Peyer's patch (tissue), 4 donors: ENCODE data around the gene ETS2. TPM values are rescaled to one million over a fixed set of nuclear protein-coding genes. Genes with fewer than 3 reads are reported as not detected.

Experiments used
- DNase-seq, 3 donors: peaks; one replicate each; pipeline ENCODE4 v3.0.0-alpha.2; 2017 to 2019
- H3K27ac ChIP-seq, 4 donors: fragments of 200-600 bp; sonication (generic); one replicate each; pipeline ENCODE4 v1.5.1; 2016 to 2019
- H3K27me3 ChIP-seq, 2 donors: fragments of 200-600 bp; sonication (generic); one replicate each; pipeline ENCODE4 v1.5.1; 2019
- H3K36me3 ChIP-seq, 3 donors: fragments of 200-600 bp; sonication (generic); one replicate each; pipeline ENCODE4 v1.5.1; 2016 to 2019
- H3K4me1 ChIP-seq, 4 donors: fragments of 200-600 bp; sonication (generic); one replicate each; pipeline ENCODE4 v1.5.1; 2016 to 2019
- H3K4me3 ChIP-seq, 4 donors: fragments of 200-600 bp; sonication (generic); 1 replicate in 3 of 4; 2 replicates in 1 of 4; pipeline ENCODE4 v1.5.1; 2016 to 2019; ENCODE audit warnings: mild to moderate bottlenecking in 1 of 4
- H3K9me3 ChIP-seq, 4 donors: fragments of 200-600 bp; sonication (generic); one replicate each; pipeline ENCODE4 v1.5.1; 2016 to 2019; ENCODE audit warnings: mild to moderate bottlenecking in 1 of 4
- POLR2A ChIP-seq, 2 donors: fragments of 450-650 bp; IDR thresholded peaks; one replicate each; pipeline ENCODE4 v1.5.1; 2017; ENCODE audit warnings: antibody characterized with exemption in 2 of 2, mild to moderate bottlenecking in 2 of 2, moderate library complexity in 2 of 2
- total RNA-seq, 4 donors: library from RNA; depleted of rRNA; stranded (reverse); fragments of >200 nt; gene quantifications; one replicate each; pipeline ENCODE4 v1.1.0, GENCODE V29; 2016
- TF ChIP-seq, protein P1 (sequence below), 6 experiments: fragments of 450-650 bp in 4 of 6; fragments of 200-600 bp in 2 of 6; sonication (generic) in 1 of 6; IDR thresholded peaks; one replicate each; pipeline ENCODE4 v1.5.1; 2017 to 2019; ENCODE audit warnings: antibody characterized with exemption in 6 of 6, mild to moderate bottlenecking in 3 of 6, moderate library complexity in 1 of 6

The ETS2 gene
- total RNA-seq, 4 donors from 2014 or later, result 127 to 186 (median 147) TPM

GRCh38 chr21:38774152-38774551 is 31.6 kb upstream of the ETS2 start:
- TF ChIP-seq, protein P1, sequence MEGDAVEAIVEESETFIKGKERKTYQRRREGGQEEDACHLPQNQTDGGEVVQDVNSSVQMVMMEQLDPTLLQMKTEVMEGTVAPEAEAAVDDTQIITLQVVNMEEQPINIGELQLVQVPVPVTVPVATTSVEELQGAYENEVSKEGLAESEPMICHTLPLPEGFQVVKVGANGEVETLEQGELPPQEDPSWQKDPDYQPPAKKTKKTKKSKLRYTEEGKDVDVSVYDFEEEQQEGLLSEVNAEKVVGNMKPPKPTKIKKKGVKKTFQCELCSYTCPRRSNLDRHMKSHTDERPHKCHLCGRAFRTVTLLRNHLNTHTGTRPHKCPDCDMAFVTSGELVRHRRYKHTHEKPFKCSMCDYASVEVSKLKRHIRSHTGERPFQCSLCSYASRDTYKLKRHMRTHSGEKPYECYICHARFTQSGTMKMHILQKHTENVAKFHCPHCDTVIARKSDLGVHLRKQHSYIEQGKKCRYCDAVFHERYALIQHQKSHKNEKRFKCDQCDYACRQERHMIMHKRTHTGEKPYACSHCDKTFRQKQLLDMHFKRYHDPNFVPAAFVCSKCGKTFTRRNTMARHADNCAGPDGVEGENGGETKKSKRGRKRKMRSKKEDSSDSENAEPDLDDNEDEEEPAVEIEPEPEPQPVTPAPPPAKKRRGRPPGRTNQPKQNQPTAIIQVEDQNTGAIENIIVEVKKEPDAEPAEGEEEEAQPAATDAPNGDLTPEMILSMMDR (IDR thresholded peaks at IDR 0.05), result no peak
- no peak for TF ChIP-seq POLR2A (IDR thresholded peaks at IDR 0.05)
- H3K27me3 ChIP-seq, result no peaks in the 10 kb centered on the region
- H3K27ac ChIP-seq, result peak overlapping the region in 1 of 4 donors; percentile 33
- peaks cover 0 to 4% (median 0%) of the 10 kb centered on the region in 4 donors for H3K9me3 ChIP-seq
- H3K36me3 ChIP-seq, result no peaks in the 10 kb centered on the region
- no peak overlapping the region for H3K4me3 ChIP-seq
- DNase-seq, result no peak
- H3K4me1 ChIP-seq, result peaks cover 0 to 13% (median 0%) of the 10 kb centered on the region in 4 donors

- no peaks in the 10 kb centered on the region for H3K36me3 ChIP-seq
- no peak for TF ChIP-seq POLR2A (IDR thresholded peaks at IDR 0.05)
- TF ChIP-seq, protein P1 (IDR thresholded peaks at IDR 0.05), result no peak
- H3K27me3 ChIP-seq, result no peaks in the 10 kb centered on the region
- H3K9me3 ChIP-seq, result peaks cover 0 to 4% (median 0%) of the 10 kb centered on the region in 4 donors
- H3K4me3 ChIP-seq, result no peak overlapping the region
- DNase-seq, result no peak
- no peak overlapping the region for H3K27ac ChIP-seq
- peaks cover 0 to 13% (median 0%) of the 10 kb centered on the region in 4 donors for H3K4me1 ChIP-seq
Measured at GRCh38 chr21:38774586-38775285, 31.0 kb upstream of the ETS2 start.

- no peaks in the 10 kb centered on the region for H3K27me3 ChIP-seq
- no peak for DNase-seq
- peaks cover 0 to 6% (median 0%) of the 10 kb centered on the region in 4 donors for H3K4me1 ChIP-seq
- H3K27ac ChIP-seq, result no peak overlapping the region
- no peaks in the 10 kb centered on the region for H3K36me3 ChIP-seq
- no peak overlapping the region for H3K4me3 ChIP-seq
- TF ChIP-seq, protein P1 (IDR thresholded peaks at IDR 0.05), result no peak
- no peak for TF ChIP-seq POLR2A (IDR thresholded peaks at IDR 0.05)
- H3K9me3 ChIP-seq, result peaks cover 0 to 4% (median 0%) of the 10 kb centered on the region in 4 donors
Measured at GRCh38 chr21:38775733-38776132, 30.0 kb upstream of the ETS2 start.

GRCh38 chr21:38777015-38777414 is 28.7 kb upstream of the ETS2 start:
- TF ChIP-seq, protein P1 (IDR thresholded peaks at IDR 0.05), result no peak
- TF ChIP-seq POLR2A (IDR thresholded peaks at IDR 0.05), result no peak
- no peaks in the 10 kb centered on the region for H3K36me3 ChIP-seq
- H3K27ac ChIP-seq, result no peak overlapping the region

DNA sequence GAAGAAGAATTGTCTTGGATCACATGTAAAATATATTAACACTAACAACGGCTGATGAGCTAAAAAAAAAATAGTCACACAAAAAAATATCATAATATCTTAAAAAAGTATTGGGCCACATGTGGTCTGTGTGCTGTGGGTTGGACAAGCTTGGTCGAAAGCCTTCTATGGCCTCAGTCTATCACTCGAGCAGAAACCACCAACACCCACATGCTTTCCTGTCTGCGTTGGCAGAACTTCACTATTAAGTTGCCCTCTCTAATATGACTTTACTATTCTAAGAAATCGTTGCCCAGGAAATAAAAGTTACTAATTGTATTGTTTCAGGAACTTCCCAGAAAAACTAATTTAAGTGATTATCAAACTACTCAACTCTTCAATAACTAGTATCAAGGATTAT is 28.2 kb upstream of the ETS2 start:
- TF ChIP-seq POLR2A (IDR thresholded peaks at IDR 0.05), result no peak
- TF ChIP-seq, protein P1 (IDR thresholded peaks at IDR 0.05), result no peak
- peaks cover 0 to 4% (median 0%) of the 10 kb centered on the region in 4 donors for H3K9me3 ChIP-seq
- DNase-seq, result peak in 1 of 3 donors; percentile 26
- no peaks in the 10 kb centered on the region for H3K27me3 ChIP-seq
- no peaks in the 10 kb centered on the region for H3K36me3 ChIP-seq
- no peak overlapping the region for H3K27ac ChIP-seq
- H3K4me3 ChIP-seq, result no peak overlapping the region
- no peaks in the 10 kb centered on the region for H3K4me1 ChIP-seq

More at GRCh38 chr21:38777015-38777414, 28.7 kb upstream of the ETS2 start:
- DNase-seq, result no peak
- Histone ChIP-seq H3K4me1 (no peaks in the 10 kb centered on the region), H3K9me3 (peaks cover 0 to 4% (median 0%) of the 10 kb centered on the region in 4 donors), H3K27me3 (no peaks in the 10 kb centered on the region), H3K4me3 (no peak overlapping the region)
